Loucy (cell line): ENCODE data around the gene AASS.

Experiments used
- H2AFZ ChIP-seq: fragments of 200-600 bp; sonication (generic); 2 replicates; pipeline ENCODE4 v1.6.0; 2016; ENCODE audit warnings: antibody characterized with exemption, mild to moderate bottlenecking, low read length, moderate library complexity
- H3F3A ChIP-seq: fragments of 200-600 bp; 2 replicates; pipeline ENCODE4 v1.6.0; 2016; ENCODE audit warnings: antibody characterized with exemption, low read depth, mild to moderate bottlenecking
- H3K27me3 ChIP-seq: fragments of 200-600 bp; sonication (generic); 2 replicates; pipeline ENCODE4 v1.6.1; 2014; ENCODE audit warnings: low read length, mild to moderate bottlenecking; ENCODE audit not compliant: insufficient read depth, poor library complexity, severe bottlenecking
- H3K36me3 ChIP-seq: fragments of 200-600 bp; sonication (generic); 2 replicates; pipeline ENCODE4 v1.6.1; 2016; ENCODE audit warnings: low read length; ENCODE audit not compliant: insufficient read depth
- H3K4me1 ChIP-seq: fragments of 200-600 bp; sonication (generic); 2 replicates; pipeline ENCODE4 v1.5.1; 2014; ENCODE audit warnings: low read length, mild to moderate bottlenecking; ENCODE audit not compliant: insufficient read depth, poor library complexity, severe bottlenecking
- H3K4me2 ChIP-seq: fragments of 200-600 bp; sonication (generic); 2 replicates; pipeline ENCODE4 v1.6.0; 2014; ENCODE audit warnings: antibody characterized with exemption, low read length, low read depth, mild to moderate bottlenecking; ENCODE audit not compliant: poor library complexity, severe bottlenecking
- H3K4me3 ChIP-seq: fragments of 200-600 bp; sonication (generic); 2 replicates; pipeline ENCODE4 v1.5.1; 2014; ENCODE audit warnings: low read length, mild to moderate bottlenecking, mixed read lengths; ENCODE audit not compliant: poor library complexity, severe bottlenecking
- H3K79me2 ChIP-seq: fragments of 200-600 bp; sonication (generic); 2 replicates; pipeline ENCODE4 v1.6.1; 2014; ENCODE audit warnings: low read length; ENCODE audit not compliant: insufficient read depth
- H3K9ac ChIP-seq: fragments of 200-600 bp; sonication (generic); 2 replicates; pipeline ENCODE4 v1.6.0; 2014; ENCODE audit warnings: mild to moderate bottlenecking, low read depth, low read length, moderate library complexity; ENCODE audit not compliant: poor library complexity, severe bottlenecking
- H3K9me2 ChIP-seq: fragments of 200-600 bp; sonication (generic); replicated peaks from 2 replicates; pipeline ENCODE4 v1.6.1; 2016; ENCODE audit warnings: low read depth, low read length, mixed read lengths
- H3K9me3 ChIP-seq: fragments of 200-600 bp; sonication (generic); 2 replicates; pipeline ENCODE4 v1.6.1; 2014; ENCODE audit warnings: mild to moderate bottlenecking, antibody characterized with exemption, low read length, low read depth; ENCODE audit not compliant: insufficient read depth
- H4K20me1 ChIP-seq: fragments of 200-600 bp; sonication (generic); 2 replicates; pipeline ENCODE4 v1.6.0; 2014; ENCODE audit warnings: antibody characterized with exemption, low read length, mild to moderate bottlenecking; ENCODE audit not compliant: insufficient read depth, poor library complexity, severe bottlenecking
- EZH2phosphoT487 ChIP-seq: fragments of 200-600 bp; IDR thresholded peaks from 2 replicates; pipeline ENCODE4 v1.6.1; 2018; ENCODE audit warnings: antibody characterized with exemption, mild to moderate bottlenecking, moderate library complexity, borderline replicate concordance
- TF ChIP-seq, protein P1 (sequence below): fragments of 200-600 bp; sonication (generic); conservative IDR thresholded peaks from 2 replicates; pipeline ENCODE4 v1.5.1; 2014; ENCODE audit warnings: mild to moderate bottlenecking, antibody characterized with exemption, low read length

AASS gene

DNA sequence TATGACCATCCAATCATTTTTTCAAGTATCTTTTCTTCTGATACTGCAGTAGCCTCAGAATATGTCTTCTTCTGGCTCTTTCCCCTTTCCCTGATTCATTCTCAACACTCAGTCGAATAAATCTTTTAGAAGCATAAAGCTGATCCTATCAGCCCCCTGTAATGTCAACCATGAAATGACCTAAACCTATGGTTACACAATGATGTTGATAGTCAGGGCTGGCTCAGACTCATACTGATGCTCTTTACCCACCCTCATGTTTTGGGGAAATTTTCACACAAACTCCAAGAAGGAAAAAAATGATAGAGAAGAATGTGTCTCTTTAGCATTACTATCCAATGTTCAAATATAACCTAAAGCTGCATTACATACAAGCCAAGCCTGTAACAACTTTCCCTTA lies 76.0 kb downstream of the AASS start:
- Histone ChIP-seq H3F3A (no peaks in the 10 kb centered on the region), H3K4me2 (no peak overlapping the region), H3K9me2 (no peaks in the 10 kb centered on the region), H3K36me3 (no peaks in the 10 kb centered on the region), H3K4me3 (no peak overlapping the region), H3K9me3 (no peaks in the 10 kb centered on the region), H4K20me1 (no peaks in the 10 kb centered on the region), H3K4me1 (no peaks in the 10 kb centered on the region), H3K27me3 (no peaks in the 10 kb centered on the region), H3K79me2 (no peaks in the 10 kb centered on the region), H3K9ac (no peak overlapping the region), H2AFZ (no peak overlapping the region)
- TF ChIP-seq, protein P1, sequence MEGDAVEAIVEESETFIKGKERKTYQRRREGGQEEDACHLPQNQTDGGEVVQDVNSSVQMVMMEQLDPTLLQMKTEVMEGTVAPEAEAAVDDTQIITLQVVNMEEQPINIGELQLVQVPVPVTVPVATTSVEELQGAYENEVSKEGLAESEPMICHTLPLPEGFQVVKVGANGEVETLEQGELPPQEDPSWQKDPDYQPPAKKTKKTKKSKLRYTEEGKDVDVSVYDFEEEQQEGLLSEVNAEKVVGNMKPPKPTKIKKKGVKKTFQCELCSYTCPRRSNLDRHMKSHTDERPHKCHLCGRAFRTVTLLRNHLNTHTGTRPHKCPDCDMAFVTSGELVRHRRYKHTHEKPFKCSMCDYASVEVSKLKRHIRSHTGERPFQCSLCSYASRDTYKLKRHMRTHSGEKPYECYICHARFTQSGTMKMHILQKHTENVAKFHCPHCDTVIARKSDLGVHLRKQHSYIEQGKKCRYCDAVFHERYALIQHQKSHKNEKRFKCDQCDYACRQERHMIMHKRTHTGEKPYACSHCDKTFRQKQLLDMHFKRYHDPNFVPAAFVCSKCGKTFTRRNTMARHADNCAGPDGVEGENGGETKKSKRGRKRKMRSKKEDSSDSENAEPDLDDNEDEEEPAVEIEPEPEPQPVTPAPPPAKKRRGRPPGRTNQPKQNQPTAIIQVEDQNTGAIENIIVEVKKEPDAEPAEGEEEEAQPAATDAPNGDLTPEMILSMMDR = no peak
- TF ChIP-seq EZH2phosphoT487 = no peak

DNA sequence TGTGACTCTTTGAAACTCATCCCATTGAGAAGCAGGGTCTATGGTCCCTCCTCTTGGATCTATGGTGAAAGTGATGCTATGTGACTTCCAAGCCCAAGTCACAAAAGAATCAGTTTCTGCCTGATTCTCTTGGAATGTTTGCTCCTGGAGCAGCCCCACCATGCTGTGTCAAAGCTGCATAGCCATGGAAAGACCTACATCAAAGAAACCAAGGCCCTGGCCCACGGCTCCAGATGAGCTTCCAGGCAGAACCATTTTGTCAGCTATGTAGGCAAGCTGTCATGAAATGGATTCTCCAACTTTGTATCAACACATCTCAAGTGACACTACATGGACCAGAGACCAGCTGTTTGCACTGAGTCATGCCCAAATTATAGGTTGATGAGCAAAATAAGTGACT lies 77.0 kb downstream of the AASS start:
- H3K36me3 ChIP-seq = no peaks in the 10 kb centered on the region
- H2AFZ ChIP-seq = no peak overlapping the region
- H3K4me2 ChIP-seq = no peak overlapping the region
- no peaks in the 10 kb centered on the region for H3K79me2 ChIP-seq
- H3K9ac ChIP-seq = no peak overlapping the region
- H3K27me3 ChIP-seq = no peaks in the 10 kb centered on the region
- H4K20me1 ChIP-seq = no peaks in the 10 kb centered on the region
- H3F3A ChIP-seq = no peaks in the 10 kb centered on the region
- no peaks in the 10 kb centered on the region for H3K9me2 ChIP-seq
- H3K4me3 ChIP-seq = no peak overlapping the region
- no peaks in the 10 kb centered on the region for H3K9me3 ChIP-seq
- TF ChIP-seq, protein P1 = no peak
- H3K4me1 ChIP-seq = no peaks in the 10 kb centered on the region

DNA sequence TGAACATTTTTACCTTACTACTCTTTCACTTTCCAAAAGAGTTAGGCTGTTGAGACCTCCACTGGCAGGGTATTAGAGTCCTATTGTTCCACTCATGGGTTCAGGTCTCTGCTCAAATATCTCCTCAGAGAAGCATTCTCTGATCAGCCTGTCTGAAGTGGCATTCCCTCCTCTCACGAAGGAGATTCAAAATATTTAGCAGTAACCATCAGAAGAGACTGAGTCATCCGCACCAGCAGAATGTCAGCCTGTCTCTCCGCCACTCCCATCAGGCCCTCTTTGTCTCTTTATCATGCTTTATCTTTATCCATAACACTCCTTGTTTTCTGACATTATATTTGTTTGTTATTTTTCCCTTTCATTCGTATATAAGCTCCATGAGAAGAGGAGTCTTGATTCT lies 79.1 kb downstream of the AASS start:
- Histone ChIP-seq H2AFZ (no peak overlapping the region), H3K9me3 (no peaks in the 10 kb centered on the region), H4K20me1 (no peaks in the 10 kb centered on the region), H3K4me2 (no peak overlapping the region), H3K27me3 (no peaks in the 10 kb centered on the region), H3K9me2 (no peaks in the 10 kb centered on the region), H3K4me3 (no peak overlapping the region), H3K4me1 (no peaks in the 10 kb centered on the region), H3F3A (no peaks in the 10 kb centered on the region), H3K79me2 (no peaks in the 10 kb centered on the region), H3K36me3 (no peaks in the 10 kb centered on the region), H3K9ac (no peak overlapping the region)
- TF ChIP-seq EZH2phosphoT487 = no peak
- TF ChIP-seq, protein P1 = no peak
